Body of pancreas (tissue), 4 donors: ENCODE measurements around the gene ITGB6.

Source experiments
- POLR2A ChIP-seq, 3 donors: fragments of 450-650 bp; IDR thresholded peaks; one replicate each; pipeline ENCODE4 v1.6.1; 2016; ENCODE audit warnings: antibody characterized with exemption in 3 of 3, mild to moderate bottlenecking in 2 of 3
- TF ChIP-seq, protein P1 (sequence below), 7 experiments: fragments of 450-650 bp in 4 of 7; fragments of 200-600 bp in 3 of 7; sonication (generic) in 3 of 7; IDR thresholded peaks; one replicate each; pipeline ENCODE4 v1.5.1; 2016 to 2019; ENCODE audit warnings: antibody characterized with exemption in 7 of 7

- TF ChIP-seq, protein P1, sequence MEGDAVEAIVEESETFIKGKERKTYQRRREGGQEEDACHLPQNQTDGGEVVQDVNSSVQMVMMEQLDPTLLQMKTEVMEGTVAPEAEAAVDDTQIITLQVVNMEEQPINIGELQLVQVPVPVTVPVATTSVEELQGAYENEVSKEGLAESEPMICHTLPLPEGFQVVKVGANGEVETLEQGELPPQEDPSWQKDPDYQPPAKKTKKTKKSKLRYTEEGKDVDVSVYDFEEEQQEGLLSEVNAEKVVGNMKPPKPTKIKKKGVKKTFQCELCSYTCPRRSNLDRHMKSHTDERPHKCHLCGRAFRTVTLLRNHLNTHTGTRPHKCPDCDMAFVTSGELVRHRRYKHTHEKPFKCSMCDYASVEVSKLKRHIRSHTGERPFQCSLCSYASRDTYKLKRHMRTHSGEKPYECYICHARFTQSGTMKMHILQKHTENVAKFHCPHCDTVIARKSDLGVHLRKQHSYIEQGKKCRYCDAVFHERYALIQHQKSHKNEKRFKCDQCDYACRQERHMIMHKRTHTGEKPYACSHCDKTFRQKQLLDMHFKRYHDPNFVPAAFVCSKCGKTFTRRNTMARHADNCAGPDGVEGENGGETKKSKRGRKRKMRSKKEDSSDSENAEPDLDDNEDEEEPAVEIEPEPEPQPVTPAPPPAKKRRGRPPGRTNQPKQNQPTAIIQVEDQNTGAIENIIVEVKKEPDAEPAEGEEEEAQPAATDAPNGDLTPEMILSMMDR (IDR thresholded peaks at IDR 0.05): no peak
- TF ChIP-seq POLR2A (IDR thresholded peaks at IDR 0.05): no peak
Observed at GRCh38 chr2:160246356-160246755, 46.3 kb upstream of the ITGB6 start.
